GM18867 (cell line): ENCODE data around the gene GGT1.
"Not testable (repeated sequence)": the region's sequence is repeated elsewhere in the genome, so short reads cannot be mapped to it uniquely, and the experiment has no call there.

Experiments used
- ATAC-seq: cut with Tn5 transposase; IDR thresholded peaks from one replicate; pipeline ENCODE4 v1.9.1; 2021; ENCODE audit warnings: mild to moderate bottlenecking, moderate library complexity; ENCODE audit not compliant: unreplicated experiment

Gene GGT1

DNA sequence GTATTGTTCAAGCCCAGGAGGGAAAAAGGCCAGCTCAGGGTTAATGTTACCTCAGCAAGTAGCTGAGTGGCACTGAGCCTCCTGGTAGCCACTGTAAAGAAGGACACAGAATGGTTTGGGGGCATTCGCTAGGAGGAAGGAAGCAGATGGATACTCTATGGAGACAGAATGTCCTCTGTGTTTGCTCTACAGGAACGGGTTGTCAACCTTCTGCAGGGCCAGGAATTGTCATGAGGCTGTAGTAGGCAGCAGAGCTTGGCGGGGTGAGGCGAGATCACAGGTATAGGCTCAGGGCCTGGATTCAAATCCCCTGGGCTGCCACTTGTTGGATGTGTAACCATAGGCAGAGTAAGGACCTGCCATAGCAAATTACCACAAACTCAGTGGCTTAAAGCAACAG lies 7.1 kb upstream of the GGT1 start:
- ATAC-seq = no peak

- ATAC-seq = not testable (repeated sequence)
Observed at GRCh38 chr22:24597076-24597475, 5.9 kb upstream of the GGT1 start.

- no peak for ATAC-seq
Observed at GRCh38 chr22:24599514-24599913, 3.5 kb upstream of the GGT1 start.

GRCh38 chr22:24599958-24600715 lies 2.9 kb upstream of the GGT1 start:
- not testable (repeated sequence) for ATAC-seq

DNA sequence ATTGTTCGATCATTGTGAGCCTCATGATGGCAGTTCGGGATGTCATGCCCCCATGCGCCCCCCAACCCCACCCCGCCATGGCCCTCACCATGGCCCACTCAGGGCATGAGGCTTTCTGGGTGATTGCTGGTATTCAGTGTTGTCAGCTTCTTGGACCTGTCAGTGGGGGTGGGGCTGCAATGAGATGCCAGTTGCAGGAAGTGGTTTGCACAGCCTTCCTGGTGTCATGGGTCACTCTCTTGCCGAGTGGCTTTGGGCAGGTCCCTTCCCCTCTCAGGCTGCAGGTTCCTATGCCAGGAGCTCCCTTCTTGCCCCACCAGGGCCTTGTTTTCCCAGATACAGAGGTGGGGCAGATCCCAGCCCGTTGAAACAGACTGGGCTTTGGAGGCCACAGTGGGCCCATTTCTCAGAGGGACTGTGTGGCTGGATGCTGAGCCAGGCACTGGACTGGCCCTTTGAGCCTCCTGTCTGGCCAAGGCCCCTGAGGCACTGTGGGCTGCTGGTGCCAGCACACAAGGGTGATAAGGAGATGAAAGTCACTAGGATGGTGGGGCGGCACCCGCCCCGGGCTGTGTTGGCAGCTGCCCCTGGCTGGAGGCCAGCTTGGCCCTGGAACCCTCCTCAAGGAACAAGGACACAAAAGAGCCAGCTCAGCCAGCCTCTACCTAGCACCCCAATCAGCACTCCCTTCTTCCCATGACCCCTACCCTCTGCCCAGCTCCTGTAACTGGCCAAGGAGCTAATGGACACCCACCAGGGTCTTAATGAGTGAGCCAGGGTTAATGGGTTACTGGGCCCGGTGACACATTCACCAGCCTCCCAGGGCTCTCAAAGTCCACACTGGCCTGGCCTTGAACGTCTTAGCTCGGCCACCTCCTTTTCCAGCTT lies 1.5 kb upstream of the GGT1 start:
- ATAC-seq = no peak

DNA sequence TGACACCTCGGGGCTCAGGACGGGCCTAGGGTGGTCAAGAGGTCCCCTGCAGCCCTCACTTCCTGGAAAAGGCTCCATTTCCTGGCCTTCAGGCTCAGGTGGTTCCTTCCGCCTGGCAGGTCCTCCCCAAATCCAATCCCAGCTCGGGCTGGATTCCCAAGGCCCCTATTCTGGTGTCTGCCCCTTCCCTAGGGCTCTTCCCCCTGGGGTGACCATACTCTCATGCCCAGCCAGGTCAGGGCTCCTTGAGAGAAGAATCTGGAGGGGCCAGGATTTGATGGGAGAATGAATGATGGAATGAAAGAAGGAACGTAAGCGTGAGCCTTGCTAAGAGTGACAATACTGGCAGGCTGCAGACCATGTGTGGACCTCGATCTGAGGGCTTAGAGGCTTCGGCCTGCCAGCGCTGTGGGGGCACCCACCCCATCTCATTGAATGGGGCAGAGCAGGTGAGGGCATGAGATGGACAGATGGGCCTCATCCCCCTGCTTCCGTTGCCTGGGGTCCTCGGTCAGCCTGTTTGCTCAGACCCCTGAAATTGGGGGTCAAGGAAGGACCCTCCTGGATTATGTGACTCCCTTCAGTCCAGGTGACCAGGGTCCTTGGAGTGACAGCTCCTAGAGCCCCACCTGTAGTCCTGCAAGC lies 766 bp upstream of the GGT1 start:
- ATAC-seq = not testable (repeated sequence)

GRCh38 chr22:24603770-24604629 lies 1.0 kb downstream of the GGT1 start:
- ATAC-seq = not testable (repeated sequence)

DNA sequence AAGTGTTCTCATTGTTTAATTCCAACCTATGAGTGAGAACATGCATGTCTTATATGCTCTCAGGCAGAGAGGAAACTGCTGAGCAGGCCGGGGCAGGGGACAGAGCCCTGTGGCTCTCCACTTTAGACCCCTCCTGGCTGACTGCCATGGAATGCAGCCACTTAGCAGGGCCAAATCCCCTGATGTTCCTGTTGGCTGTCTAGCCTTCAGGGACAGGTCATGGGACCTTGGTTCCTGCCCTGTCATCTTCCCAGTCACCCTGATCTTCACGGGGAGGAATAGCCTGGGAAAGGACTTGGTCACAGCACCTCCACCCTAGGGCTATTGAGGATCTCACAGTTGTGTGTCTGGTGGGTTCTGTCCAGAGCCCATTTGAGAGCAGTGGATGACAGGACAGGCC lies 3.3 kb downstream of the GGT1 start:
- ATAC-seq = not testable (repeated sequence)

GRCh38 chr22:24607429-24607983 lies 4.5 kb downstream of the GGT1 start:
- ATAC-seq = peak; percentile 77

GRCh38 chr22:24608327-24608726 lies 5.3 kb downstream of the GGT1 start:
- ATAC-seq = not testable (repeated sequence)

DNA sequence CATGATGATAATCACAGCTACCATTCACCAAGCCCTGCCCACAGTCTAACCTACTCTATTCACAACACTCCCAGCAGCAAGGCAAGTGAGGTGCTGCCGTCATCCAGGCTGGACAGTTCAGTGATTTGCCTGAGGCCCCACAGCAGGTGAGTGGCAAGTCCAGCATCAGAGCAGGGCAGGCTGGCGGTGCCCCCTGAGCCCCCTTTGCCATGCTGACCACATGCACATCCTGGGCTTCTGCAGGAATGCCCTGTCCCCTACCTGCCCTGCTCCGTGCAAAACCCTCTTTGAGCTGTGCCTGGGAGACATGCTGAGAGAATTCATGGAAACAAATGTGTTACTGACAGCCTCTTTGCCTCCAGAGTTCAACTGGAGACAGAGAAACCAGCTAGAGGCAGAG lies 6.9 kb downstream of the GGT1 start:
- not testable (repeated sequence) for ATAC-seq

- ATAC-seq = not testable (repeated sequence)
Observed at GRCh38 chr22:24614794-24615193, 11.8 kb downstream of the GGT1 start.

GRCh38 chr22:24621244-24621643 lies 18.3 kb downstream of the GGT1 start:
- not testable (repeated sequence) for ATAC-seq

- ATAC-seq = not testable (repeated sequence)
Observed at GRCh38 chr22:24622596-24622995, 19.6 kb downstream of the GGT1 start.

- ATAC-seq = not testable (repeated sequence)
Observed at GRCh38 chr22:24627911-24628310, 24.9 kb downstream of the GGT1 start.

- not testable (repeated sequence) for ATAC-seq
Observed at GRCh38 chr22:24629069-24629468, 26.1 kb downstream of the GGT1 start.

DNA sequence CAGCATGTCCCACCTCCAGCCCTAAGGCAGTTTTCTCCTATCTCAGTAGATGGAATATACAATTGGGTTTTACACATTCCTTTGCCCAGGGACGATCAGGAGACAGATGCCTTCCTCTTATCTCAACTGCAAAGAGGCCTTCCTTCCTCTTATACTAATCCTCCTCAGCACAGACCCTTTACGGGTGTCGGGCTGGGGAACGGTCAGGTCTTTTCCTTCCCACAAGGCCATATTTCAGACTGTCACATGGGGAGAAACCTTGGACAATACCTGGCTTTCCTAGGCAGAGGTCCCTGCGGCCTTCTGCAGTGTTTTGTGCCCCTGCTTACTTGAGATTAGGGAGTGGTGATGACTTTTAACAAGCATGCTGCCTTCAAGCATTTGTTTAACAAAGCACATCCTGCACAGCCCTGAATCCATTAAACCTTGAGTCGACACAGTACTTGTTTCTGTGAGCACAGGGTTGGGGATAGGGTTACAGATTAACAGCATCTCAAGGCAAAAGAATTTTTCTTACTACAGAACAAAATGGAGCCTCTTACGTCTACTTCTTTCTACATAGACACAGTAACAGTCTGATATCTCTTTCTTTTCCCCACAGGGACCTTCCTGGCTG lies 27.9 kb downstream of the GGT1 start:
- not testable (repeated sequence) for ATAC-seq

GRCh38 chr22:24631430-24632122 lies 28.6 kb downstream of the GGT1 start:
- not testable (repeated sequence) for ATAC-seq

DNA sequence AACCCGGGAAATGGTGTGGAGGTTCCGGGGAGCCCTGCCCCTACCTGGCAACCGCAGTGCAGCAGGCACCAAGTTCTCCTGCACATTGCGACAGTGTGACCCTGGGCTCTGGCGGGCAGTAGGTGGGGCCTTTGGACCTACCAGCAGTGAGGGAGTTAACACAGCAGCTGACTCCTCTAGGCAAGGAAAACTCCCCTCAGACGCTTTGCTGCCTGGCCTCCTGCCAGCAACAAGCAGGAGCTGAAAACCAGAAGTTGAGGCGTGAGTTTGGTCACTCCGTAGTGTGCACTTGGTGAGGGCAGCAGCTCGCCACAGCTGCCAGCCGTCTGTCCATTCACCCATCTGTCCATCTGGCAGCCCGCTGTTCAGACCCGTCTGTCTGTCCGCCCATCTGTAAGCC lies 29.6 kb downstream of the GGT1 start:
- ATAC-seq = not testable (repeated sequence)
